Upper lobe of left lung (tissue), 6 donors: ENCODE measurements around the gene CEP120. TPM values are rescaled to one million over a fixed set of nuclear protein-coding genes. Genes with fewer than 3 reads are reported as not detected.
"Not testable (repeated sequence)": the region's sequence is repeated elsewhere in the genome, so short reads cannot be mapped to it uniquely, and the experiment has no call there.

Source experiments
- ATAC-seq, 2 donors: fragments of 200-7000 bp; cut with Tn5 transposase; one replicate each; pipeline ENCODE4 v1.9.1; 2022; ENCODE audit warnings: mild to moderate bottlenecking in 2 of 2, moderate library complexity in 2 of 2; ENCODE audit not compliant: low FRiP score in 2 of 2
- DNase-seq, 2 donors: peaks; one replicate each; pipeline ENCODE4 v3.0.0-alpha.2; 2019 to 2020
- H3K27ac ChIP-seq, 4 donors: fragments of 200-600 bp; sonication (generic); one replicate each; pipeline ENCODE4 v1.5.1; 2016 to 2019
- H3K27me3 ChIP-seq, 4 donors: fragments of 200-600 bp; sonication (generic); one replicate each; pipeline ENCODE4 v1.5.1; 2017 to 2019
- H3K36me3 ChIP-seq, 4 donors: fragments of 200-600 bp; sonication (generic); one replicate each; pipeline ENCODE4 v1.5.1; 2016 to 2019
- H3K4me1 ChIP-seq, 4 donors: fragments of 200-600 bp; sonication (generic); one replicate each; pipeline ENCODE4 v1.5.1; 2018 to 2019
- H3K4me3 ChIP-seq, 4 donors: fragments of 200-600 bp; sonication (generic); one replicate each; pipeline ENCODE4 v1.5.1; 2017 to 2019; ENCODE audit warnings: mild to moderate bottlenecking in 2 of 4, moderate library complexity in 1 of 4
- H3K9me3 ChIP-seq, 4 donors: fragments of 200-600 bp; sonication (generic); one replicate each; pipeline ENCODE4 v1.5.1; 2018 to 2019
- EP300 ChIP-seq, 4 donors: sonication (generic); formaldehyde crosslinking; IDR thresholded peaks; one replicate each; pipeline ENCODE4 v1.5.1; 2017; ENCODE audit warnings: antibody characterized with exemption in 4 of 4, control low read depth in 2 of 4
- POLR2A ChIP-seq, 4 donors: fragments of 450-650 bp; IDR thresholded peaks; one replicate each; pipeline ENCODE4 v1.5.1; 2016 to 2017; ENCODE audit warnings: antibody characterized with exemption in 4 of 4, mild to moderate bottlenecking in 2 of 4
- POLR2AphosphoS5 ChIP-seq, 2 donors: sonication (generic); formaldehyde crosslinking; IDR thresholded peaks; one replicate each; pipeline ENCODE4 v1.5.1; 2017; ENCODE audit warnings: antibody characterized with exemption in 2 of 2
- WGBS, 2 donors: methylation state at CpG; one replicate each; pipeline ENCODE4 v1.1.5; 2017 to 2018; 5-methylcytosine and 5-hydroxymethylcytosine counted together
- total RNA-seq, 6 donors: library from RNA; depleted of rRNA in 4 of 6; stranded (reverse); fragments of >200 nt in 4 of 6; gene quantifications; one replicate each; pipeline versions ENCODE4 v1.1.0 to v1.2.1, GENCODE V29; 2016 to 2021
- TF ChIP-seq, protein P1 (sequence below), 6 experiments: fragments of 450-650 bp in 4 of 6; fragments of 200-600 bp in 2 of 6; sonication (generic) in 2 of 6; IDR thresholded peaks; one replicate each; pipeline ENCODE4 v1.5.1; 2016 to 2019; ENCODE audit warnings: antibody characterized with exemption in 6 of 6
- donor health status: DM: no; HTN: no; CAD: no; lungs with moderate emphysema.
- donor health status: DM: no; HTN: yes; CAD: no; lungs with severe emphysema.

Gene CEP120
- total RNA-seq, 6 donors from 2014 or later = 13.2 to 43.0 (median 22.1) TPM

GRCh38 chr5:123433596-123433995, 10.4 kb upstream of the CEP120 start:
- Histone ChIP-seq H3K27me3 (no peaks in the 10 kb centered on the region), H3K9me3 (no peaks in the 10 kb centered on the region), H3K4me3 (no peak overlapping the region), H3K27ac (no peak overlapping the region), H3K4me1 (peaks cover 0 to 5% (median 2%) of the 10 kb centered on the region in 4 donors), H3K36me3 (no peaks in the 10 kb centered on the region)
- no peak for ATAC-seq
- 81 to 86% methylated on average over 2 of the region's 2 CpGs for WGBS, 2 donors
- DNase-seq = no peak
- TF ChIP-seq POLR2AphosphoS5 (IDR thresholded peaks at IDR 0.05) = no peak
- TF ChIP-seq EP300 (IDR thresholded peaks at IDR 0.05) = no peak
- TF ChIP-seq, protein P1, sequence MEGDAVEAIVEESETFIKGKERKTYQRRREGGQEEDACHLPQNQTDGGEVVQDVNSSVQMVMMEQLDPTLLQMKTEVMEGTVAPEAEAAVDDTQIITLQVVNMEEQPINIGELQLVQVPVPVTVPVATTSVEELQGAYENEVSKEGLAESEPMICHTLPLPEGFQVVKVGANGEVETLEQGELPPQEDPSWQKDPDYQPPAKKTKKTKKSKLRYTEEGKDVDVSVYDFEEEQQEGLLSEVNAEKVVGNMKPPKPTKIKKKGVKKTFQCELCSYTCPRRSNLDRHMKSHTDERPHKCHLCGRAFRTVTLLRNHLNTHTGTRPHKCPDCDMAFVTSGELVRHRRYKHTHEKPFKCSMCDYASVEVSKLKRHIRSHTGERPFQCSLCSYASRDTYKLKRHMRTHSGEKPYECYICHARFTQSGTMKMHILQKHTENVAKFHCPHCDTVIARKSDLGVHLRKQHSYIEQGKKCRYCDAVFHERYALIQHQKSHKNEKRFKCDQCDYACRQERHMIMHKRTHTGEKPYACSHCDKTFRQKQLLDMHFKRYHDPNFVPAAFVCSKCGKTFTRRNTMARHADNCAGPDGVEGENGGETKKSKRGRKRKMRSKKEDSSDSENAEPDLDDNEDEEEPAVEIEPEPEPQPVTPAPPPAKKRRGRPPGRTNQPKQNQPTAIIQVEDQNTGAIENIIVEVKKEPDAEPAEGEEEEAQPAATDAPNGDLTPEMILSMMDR (IDR thresholded peaks at IDR 0.05) = no peak
- TF ChIP-seq POLR2A (IDR thresholded peaks at IDR 0.05) = no peak

DNA sequence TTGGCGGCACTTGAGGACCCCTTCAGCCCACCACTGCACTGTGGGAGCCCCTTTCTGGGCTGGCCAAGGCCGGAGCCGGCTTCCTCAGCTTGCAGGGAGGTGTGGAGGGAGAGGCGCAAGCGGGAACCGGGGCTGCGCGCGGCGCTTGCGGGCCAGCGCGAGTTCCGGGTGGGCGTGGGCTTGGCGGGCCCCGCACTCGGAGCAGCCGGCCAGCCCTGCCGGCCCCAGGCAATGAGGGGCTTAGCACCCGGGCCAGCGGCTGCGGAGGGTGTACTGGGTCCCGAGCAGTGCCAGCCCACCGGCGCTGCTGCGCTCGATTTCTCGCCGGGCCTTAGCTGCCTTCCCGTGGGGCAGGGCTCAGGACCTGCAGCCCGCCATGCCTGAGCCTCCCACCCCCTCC, 7.2 kb upstream of the CEP120 start:
- H3K4me3 ChIP-seq, ATAC-seq, H3K36me3 ChIP-seq, H3K4me1 ChIP-seq, H3K27me3 ChIP-seq, H3K9me3 ChIP-seq: not testable (repeated sequence)
- peak in 1 of 2 donors; percentile 72 for DNase-seq
- H3K27ac ChIP-seq = peak overlapping the region; percentile 37 to 82 (median 51)
- WGBS, 2 donors = 80 to 94% methylated on average over 1 to 17 of the region's 32 CpGs

DNA sequence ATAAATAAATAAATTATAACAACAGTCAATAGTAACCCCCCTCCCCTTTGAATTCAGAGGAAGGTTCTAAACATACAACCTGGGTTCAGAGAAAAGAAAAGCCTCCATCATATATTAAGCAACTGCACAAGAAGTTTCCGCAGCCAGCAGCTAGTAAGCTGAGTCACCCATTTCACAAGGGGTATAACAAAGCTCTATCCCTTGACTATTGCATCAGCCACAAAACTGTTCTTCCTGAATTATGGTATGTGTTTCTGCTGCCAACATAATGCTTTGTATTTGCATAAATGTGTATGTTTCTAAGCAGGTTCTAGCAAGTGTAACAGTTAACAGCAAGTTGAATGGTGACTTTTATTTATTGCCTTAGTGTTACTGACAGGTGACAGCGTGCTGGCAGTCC, 6.8 kb upstream of the CEP120 start:
- DNase-seq = peak in 1 of 2 donors; percentile 65
- Histone ChIP-seq H3K27me3 (no peaks in the 10 kb centered on the region), H3K9me3 (no peaks in the 10 kb centered on the region), H3K27ac (peak overlapping the region; percentile 37 to 82 (median 51)), H3K4me3 (no peak overlapping the region), H3K4me1 (peaks cover 0 to 3% (median 0%) of the 10 kb centered on the region in 4 donors), H3K36me3 (no peaks in the 10 kb centered on the region)
- TF ChIP-seq POLR2AphosphoS5 (IDR thresholded peaks at IDR 0.05) (peak; percentile 38 to 69), POLR2A (IDR thresholded peaks at IDR 0.05) (no peak), EP300 (IDR thresholded peaks at IDR 0.05) (no peak)
- TF ChIP-seq, protein P1 (IDR thresholded peaks at IDR 0.05) = no peak
- ATAC-seq = peak in 1 of 2 donors; percentile 90
- 74 to 84% methylated on average over 2 of the region's 2 CpGs for WGBS, 2 donors

GRCh38 chr5:123429221-123429954, 6.2 kb upstream of the CEP120 start:
- Histone ChIP-seq H3K4me3 (no peak overlapping the region), H3K9me3 (no peaks in the 10 kb centered on the region), H3K27me3 (no peaks in the 10 kb centered on the region), H3K36me3 (no peaks in the 10 kb centered on the region), H3K27ac (peak overlapping the region in 1 of 4 donors; percentile 82), H3K4me1 (peaks cover 0 to 3% (median 0%) of the 10 kb centered on the region in 4 donors)
- TF ChIP-seq POLR2A (IDR thresholded peaks at IDR 0.05) (no peak), POLR2AphosphoS5 (IDR thresholded peaks at IDR 0.05) (no peak), EP300 (IDR thresholded peaks at IDR 0.05) (no peak)
- TF ChIP-seq, protein P1 (IDR thresholded peaks at IDR 0.05) = no peak
- WGBS, 2 donors = 76% methylated on average over 3 of the region's 3 CpGs
- ATAC-seq = peak in 1 of 2 donors; percentile 37
- no peak for DNase-seq

GRCh38 chr5:123428521-123429220, 5.5 kb upstream of the CEP120 start:
- TF ChIP-seq POLR2AphosphoS5 (IDR thresholded peaks at IDR 0.05) = no peak
- TF ChIP-seq, protein P1 (IDR thresholded peaks at IDR 0.05) = no peak
- no peak for TF ChIP-seq EP300 (IDR thresholded peaks at IDR 0.05)
- TF ChIP-seq POLR2A (IDR thresholded peaks at IDR 0.05) = no peak
- no peak for ATAC-seq
- peaks cover 0 to 3% (median 0%) of the 10 kb centered on the region in 4 donors for H3K4me1 ChIP-seq

More at GRCh38 chr5:123428521-123429220, 5.5 kb upstream of the CEP120 start:
- Histone ChIP-seq H3K27me3 (no peaks in the 10 kb centered on the region), H3K36me3 (no peaks in the 10 kb centered on the region), H3K9me3 (no peaks in the 10 kb centered on the region), H3K27ac (peak overlapping the region in 1 of 4 donors; percentile 82), H3K4me3 (no peak overlapping the region)
- no peak for DNase-seq
- WGBS, 2 donors = 89% methylated on average over 3 of the region's 3 CpGs
